GM12865 (cell line): ENCODE data around the gene DAZAP1.

Source experiments
- DNase-seq: peaks from one replicate; pipeline ENCODE4 v3.0.0; 2010; ENCODE audit warnings: low read depth
- H3K4me3 ChIP-seq: 2 replicates; pipeline ENCODE4 v1.5.1; 2011; ENCODE audit warnings: mild to moderate bottlenecking, low read depth, low read length, control low read depth
- CTCF ChIP-seq: IDR thresholded peaks from 2 replicates; pipeline ENCODE4 v1.5.1; 2011; ENCODE audit warnings: low read length, control low read depth, low read depth, inconsistent platforms; ENCODE audit not compliant: insufficient read depth; ENCODE audit errors: missing control alignments

DAZAP1 gene

GRCh38 chr19:1412323-1412923 lies 5.0 kb downstream of the DAZAP1 start:
- no peak overlapping the region for H3K4me3 ChIP-seq
- DNase-seq: no peak
- no peak for TF ChIP-seq CTCF

GRCh38 chr19:1412995-1413800 lies 5.8 kb downstream of the DAZAP1 start:
- no peak for TF ChIP-seq CTCF
- no peak overlapping the region for H3K4me3 ChIP-seq
- DNase-seq: peak; percentile 56

GRCh38 chr19:1416014-1416841 lies 8.8 kb downstream of the DAZAP1 start:
- DNase-seq: no peak
- H3K4me3 ChIP-seq: no peak overlapping the region
- no peak for TF ChIP-seq CTCF

- H3K4me3 ChIP-seq: no peak overlapping the region
- no peak for TF ChIP-seq CTCF
- DNase-seq: no peak
Observed at GRCh38 chr19:1417145-1417544, 9.8 kb downstream of the DAZAP1 start.

- TF ChIP-seq CTCF: no peak
- no peak overlapping the region for H3K4me3 ChIP-seq
- DNase-seq: no peak
Observed at GRCh38 chr19:1417681-1418495, 10.5 kb downstream of the DAZAP1 start.

- TF ChIP-seq CTCF: no peak
- DNase-seq: no peak
- H3K4me3 ChIP-seq: no peak overlapping the region
Observed at GRCh38 chr19:1418496-1418775, 11.1 kb downstream of the DAZAP1 start.
